ENCODE measurements around the gene NFIL3.
"Not testable (repeated sequence)": the region's sequence is repeated elsewhere in the genome, so short reads cannot be mapped to it uniquely, and the experiment has no call there.

NFIL3 gene

DNA sequence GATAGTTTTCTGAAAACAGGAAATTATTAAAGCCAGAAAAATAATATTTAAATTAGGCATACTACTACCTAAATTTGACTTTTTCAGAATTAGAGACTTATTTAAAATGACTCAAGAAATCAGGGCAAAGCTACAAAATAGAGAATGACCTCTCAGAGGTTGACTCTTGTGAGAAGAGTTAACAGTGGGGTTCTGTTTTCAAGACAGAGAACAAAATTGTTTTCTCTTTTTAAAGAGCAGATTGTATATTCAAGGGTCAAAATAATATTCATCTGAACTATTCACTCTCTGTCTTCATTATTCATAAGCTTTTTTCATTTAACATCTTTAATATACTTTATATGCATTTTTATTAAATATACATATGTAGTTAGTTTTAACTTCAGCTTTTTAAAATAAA lies 40.1 kb downstream of the NFIL3 start:
- DNase-seq (ENCODE audit: extremely low read depth, low read depth): no peak
- TF ChIP-seq, protein P1, sequence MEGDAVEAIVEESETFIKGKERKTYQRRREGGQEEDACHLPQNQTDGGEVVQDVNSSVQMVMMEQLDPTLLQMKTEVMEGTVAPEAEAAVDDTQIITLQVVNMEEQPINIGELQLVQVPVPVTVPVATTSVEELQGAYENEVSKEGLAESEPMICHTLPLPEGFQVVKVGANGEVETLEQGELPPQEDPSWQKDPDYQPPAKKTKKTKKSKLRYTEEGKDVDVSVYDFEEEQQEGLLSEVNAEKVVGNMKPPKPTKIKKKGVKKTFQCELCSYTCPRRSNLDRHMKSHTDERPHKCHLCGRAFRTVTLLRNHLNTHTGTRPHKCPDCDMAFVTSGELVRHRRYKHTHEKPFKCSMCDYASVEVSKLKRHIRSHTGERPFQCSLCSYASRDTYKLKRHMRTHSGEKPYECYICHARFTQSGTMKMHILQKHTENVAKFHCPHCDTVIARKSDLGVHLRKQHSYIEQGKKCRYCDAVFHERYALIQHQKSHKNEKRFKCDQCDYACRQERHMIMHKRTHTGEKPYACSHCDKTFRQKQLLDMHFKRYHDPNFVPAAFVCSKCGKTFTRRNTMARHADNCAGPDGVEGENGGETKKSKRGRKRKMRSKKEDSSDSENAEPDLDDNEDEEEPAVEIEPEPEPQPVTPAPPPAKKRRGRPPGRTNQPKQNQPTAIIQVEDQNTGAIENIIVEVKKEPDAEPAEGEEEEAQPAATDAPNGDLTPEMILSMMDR (IDR thresholded peaks at IDR 0.05; ENCODE audit: low read depth, low read length, missing control alignments): no peak
- no peak overlapping the region for H3K4me3 ChIP-seq (replicated peaks; ENCODE audit: low read depth, low read length)

DNA sequence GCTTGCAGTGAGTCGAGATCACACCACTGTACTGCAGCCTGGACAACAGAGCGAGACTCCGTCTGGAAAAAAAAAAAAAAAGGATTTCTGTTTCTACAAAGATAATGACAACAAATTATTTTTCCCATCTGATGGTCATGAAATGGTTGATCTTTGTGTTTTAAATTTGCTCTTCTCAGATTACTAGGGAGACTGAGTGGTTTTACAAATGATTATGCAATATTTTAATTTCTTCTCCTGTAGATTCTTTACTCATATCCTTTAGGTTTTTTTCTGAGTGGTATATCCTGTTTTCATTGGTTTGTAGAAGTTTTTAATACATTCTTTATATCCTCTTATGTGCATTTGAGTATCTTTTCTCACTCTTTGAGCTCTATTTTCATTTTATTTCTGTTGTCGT lies 41.3 kb downstream of the NFIL3 start:
- no peak overlapping the region for H3K4me3 ChIP-seq (replicated peaks; ENCODE audit: low read depth, low read length)
- no peak for DNase-seq (ENCODE audit: extremely low read depth, low read depth)
- TF ChIP-seq, protein P1 (IDR thresholded peaks at IDR 0.05; ENCODE audit: low read depth, low read length, missing control alignments): no peak

DNA sequence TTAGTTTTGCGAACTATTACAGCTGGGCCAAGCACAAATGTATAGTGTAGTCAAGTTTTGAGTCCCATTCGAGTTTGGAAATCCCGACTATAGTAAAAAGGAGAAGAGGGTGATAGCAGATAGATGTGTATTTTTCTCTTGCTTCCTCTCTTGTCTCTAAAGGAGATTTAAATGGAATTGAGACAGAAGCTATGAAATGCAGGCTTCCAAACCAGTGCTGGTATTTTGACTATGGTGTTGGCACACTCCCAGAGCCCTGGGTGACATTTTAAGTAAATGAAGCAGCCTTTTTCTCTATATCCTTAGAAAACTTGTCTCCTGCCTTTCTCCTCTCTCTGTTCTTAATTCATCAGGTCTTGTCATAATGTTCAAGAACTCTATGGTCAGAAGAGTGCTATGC lies 44.2 kb downstream of the NFIL3 start:
- DNase-seq (ENCODE audit: extremely low read depth, low read depth): no peak
- TF ChIP-seq, protein P1 (IDR thresholded peaks at IDR 0.05; ENCODE audit: low read depth, low read length, missing control alignments): no peak
- H3K4me3 ChIP-seq (replicated peaks; ENCODE audit: low read depth, low read length): no peak overlapping the region

DNA sequence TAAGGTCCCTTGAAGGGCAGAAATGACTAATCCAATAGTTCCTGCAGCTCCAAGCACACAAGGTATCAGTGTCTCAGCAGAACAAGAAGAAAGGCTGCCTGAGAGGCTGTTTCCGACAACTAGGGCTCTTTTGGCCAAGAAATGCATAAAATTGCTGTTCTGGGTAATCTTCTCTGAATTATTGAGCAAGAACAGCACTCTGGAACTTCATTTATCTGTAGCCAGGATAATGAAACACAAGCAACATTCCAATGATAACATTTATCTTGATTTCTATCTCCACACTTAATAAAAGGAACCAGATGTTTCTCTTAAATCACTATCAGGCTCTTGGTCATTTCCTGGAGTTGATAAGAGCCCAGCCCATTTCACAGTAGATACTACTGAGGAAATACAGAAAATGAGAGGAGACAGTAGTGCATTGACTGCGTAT lies 44.9 kb downstream of the NFIL3 start:
- DNase-seq (ENCODE audit: extremely low read depth, low read depth): no peak
- no peak overlapping the region for H3K4me3 ChIP-seq (replicated peaks; ENCODE audit: low read depth, low read length)
- TF ChIP-seq, protein P1 (IDR thresholded peaks at IDR 0.05; ENCODE audit: low read depth, low read length, missing control alignments): no peak

DNA sequence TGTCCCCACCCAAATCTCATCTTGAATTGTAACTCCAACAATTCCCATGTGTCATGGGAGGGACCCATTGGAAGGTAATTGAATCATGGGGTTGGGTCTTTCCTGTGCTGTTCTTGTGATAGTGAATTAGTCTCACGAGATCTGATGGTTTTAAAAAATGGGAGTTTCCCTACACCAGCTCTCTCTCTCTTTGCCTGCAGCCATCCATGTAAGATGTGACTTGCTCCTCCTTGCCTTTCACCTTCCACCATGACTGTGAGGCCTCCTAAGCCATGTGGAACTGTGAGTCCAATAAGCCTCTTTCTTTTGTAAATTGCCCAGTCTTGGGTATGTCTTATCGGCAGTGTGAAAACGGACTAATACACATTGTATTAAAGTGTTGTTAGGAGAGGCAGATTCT lies 45.6 kb downstream of the NFIL3 start:
- H3K4me3 ChIP-seq (replicated peaks; ENCODE audit: low read depth, low read length); DNase-seq (ENCODE audit: extremely low read depth, low read depth): not testable (repeated sequence)

DNA sequence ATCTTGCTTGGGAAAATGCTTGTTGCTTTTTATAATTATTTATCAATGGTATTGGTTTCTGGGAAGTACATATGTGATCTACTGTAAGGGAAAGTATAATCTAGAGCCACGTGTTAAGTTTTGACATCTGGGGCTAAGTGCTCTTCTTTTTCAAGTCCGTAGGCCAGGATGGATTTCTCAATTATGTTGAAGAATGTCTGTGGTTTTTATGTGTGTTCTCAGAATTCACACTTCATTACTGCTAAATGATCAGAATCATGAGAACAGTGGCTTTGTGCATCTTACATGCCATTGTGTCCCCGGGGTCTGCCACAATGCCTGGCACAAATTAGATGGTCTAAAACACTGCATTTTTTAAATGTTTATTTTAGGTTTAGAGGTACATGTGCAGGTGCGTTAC lies 47.4 kb downstream of the NFIL3 start:
- TF ChIP-seq, protein P1 (IDR thresholded peaks at IDR 0.05; ENCODE audit: low read depth, low read length, missing control alignments): no peak
- H3K4me3 ChIP-seq (replicated peaks; ENCODE audit: low read depth, low read length): no peak overlapping the region
- no peak for DNase-seq (ENCODE audit: extremely low read depth, low read depth)

DNA sequence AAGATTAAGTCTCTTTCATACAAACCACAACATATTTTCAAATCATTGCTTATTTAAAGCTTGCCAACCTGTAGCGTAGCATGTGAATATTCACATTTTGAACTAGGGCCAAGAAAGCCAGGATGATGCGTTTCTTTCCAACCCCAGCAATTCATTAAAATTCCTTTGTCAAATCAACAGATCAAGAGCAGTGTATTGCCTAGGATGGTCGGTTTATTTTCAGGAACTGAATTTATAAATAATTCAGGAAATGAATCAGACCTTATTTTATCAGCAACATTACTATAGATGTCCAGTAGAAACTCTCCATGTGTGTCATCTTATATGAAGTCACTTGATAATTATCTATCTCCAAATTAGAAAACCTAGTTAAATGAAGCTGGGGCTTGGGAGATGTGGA lies 48.7 kb downstream of the NFIL3 start:
- H3K4me3 ChIP-seq (replicated peaks; ENCODE audit: low read depth, low read length): no peak overlapping the region

More for the DNA sequence above, 48.7 kb downstream of the NFIL3 start:
- TF ChIP-seq, protein P1 (IDR thresholded peaks at IDR 0.05; ENCODE audit: low read depth, low read length, missing control alignments): no peak
- DNase-seq (ENCODE audit: extremely low read depth, low read depth): peak; percentile 44
